ENCODE results near the gene RAP1GDS1.
"Not testable (repeated sequence)": the region's sequence is repeated elsewhere in the genome, so short reads cannot be mapped to it uniquely, and the experiment has no call there.

DNA sequence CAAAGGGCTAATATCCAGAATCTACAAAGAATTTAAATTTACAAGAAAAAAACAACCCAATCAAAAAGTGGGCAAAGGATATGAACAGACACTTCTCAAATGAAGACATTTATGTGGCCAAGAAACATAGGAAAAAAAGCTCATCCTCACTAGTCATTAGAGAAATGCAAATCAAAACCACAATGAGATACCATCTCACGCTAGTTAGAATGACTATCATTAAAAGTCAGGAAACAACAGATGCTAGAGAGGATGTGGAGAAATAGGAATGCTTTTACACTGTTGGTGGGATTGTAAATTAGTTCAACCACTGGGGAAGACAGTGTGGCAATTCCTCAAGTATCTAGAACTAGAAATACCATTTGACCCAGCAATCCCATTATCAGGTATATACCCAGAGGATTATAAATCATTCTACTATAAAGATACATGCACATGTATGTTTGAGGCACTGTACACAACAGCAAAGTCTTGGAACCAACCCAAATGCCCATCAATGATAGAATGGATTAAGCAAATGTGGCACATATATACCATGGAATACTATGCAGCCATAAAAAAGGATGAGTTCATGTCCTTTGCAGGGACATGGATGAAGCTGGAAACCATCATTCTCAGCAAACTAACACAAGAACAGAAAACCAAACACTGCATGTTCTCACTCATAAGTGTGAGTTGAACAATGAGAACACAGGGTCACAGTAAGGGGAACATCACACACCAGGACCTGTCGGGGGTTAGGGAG is 200.1 kb downstream of the RAP1GDS1 start:
- TF ChIP-seq CTCF (IDR thresholded peaks at IDR 0.05); ZFX (IDR thresholded peaks at IDR 0.05; ENCODE audit: borderline replicate concordance): not testable (repeated sequence)
